ENCODE data around the gene ERCC5. TPM values are rescaled to one million over a fixed set of nuclear protein-coding genes. Genes with fewer than 3 reads are reported as not detected.

The ERCC5 gene
- total RNA-seq, 4 donors from 2014 or later = 51.5 to 73.0 (median 55.1) TPM

GRCh38 chr13:102863590-102863989 is 17.8 kb downstream of the ERCC5 start:
- 59 to 75% methylated on average over 4 of the region's 4 CpGs for WGBS, 2 donors
- intact Hi-C loops (cut with DNase I; ENCODE audit: low total_unique reads) = no loop called here
- no peak overlapping the region for H3K4me3 ChIP-seq (ENCODE audit: low read depth, poor library complexity, severe bottlenecking)
- TF ChIP-seq POLR2A (IDR thresholded peaks at IDR 0.05) (no peak), CTCF (IDR thresholded peaks at IDR 0.05) (no peak)
- no peak for DNase-seq (ENCODE audit: low spot score in 2 of 2)

GRCh38 chr13:102868366-102868936 is 22.6 kb downstream of the ERCC5 start:
- intact Hi-C loops (cut with DNase I; ENCODE audit: low total_unique reads) = no loop called here
- 85 to 92% methylated on average over 5 of the region's 5 CpGs for WGBS, 2 donors

GRCh38 chr13:102869948-102870676 is 24.3 kb downstream of the ERCC5 start:
- WGBS, 2 donors = 53 to 55% methylated on average over 5 of the region's 5 CpGs
- H3K4me3 ChIP-seq (ENCODE audit: low read depth, poor library complexity, severe bottlenecking) = no peak overlapping the region
- DNase-seq (ENCODE audit: low spot score in 2 of 2) = no peak
- TF ChIP-seq CTCF (IDR thresholded peaks at IDR 0.05) = no peak
- TF ChIP-seq POLR2A (IDR thresholded peaks at IDR 0.05) = no peak
- intact Hi-C loops (cut with DNase I; ENCODE audit: low total_unique reads) = no loop called here

More at GRCh38 chr13:102868366-102868936, 22.6 kb downstream of the ERCC5 start:
- no peak for TF ChIP-seq CTCF (IDR thresholded peaks at IDR 0.05)
- TF ChIP-seq POLR2A (IDR thresholded peaks at IDR 0.05) = no peak
- H3K4me3 ChIP-seq (ENCODE audit: low read depth, poor library complexity, severe bottlenecking) = no peak overlapping the region
- no peak for DNase-seq (ENCODE audit: low spot score in 2 of 2)

GRCh38 chr13:102870677-102871415 is 25.0 kb downstream of the ERCC5 start:
- DNase-seq (ENCODE audit: low spot score in 2 of 2) = no peak
- TF ChIP-seq CTCF (IDR thresholded peaks at IDR 0.05) (no peak), POLR2A (IDR thresholded peaks at IDR 0.05) (no peak)

GRCh38 chr13:102872131-102872530 is 26.3 kb downstream of the ERCC5 start:
- TF ChIP-seq CTCF (IDR thresholded peaks at IDR 0.05) = no peak
- TF ChIP-seq POLR2A (IDR thresholded peaks at IDR 0.05) = no peak
- H3K4me3 ChIP-seq (ENCODE audit: low read depth, poor library complexity, severe bottlenecking) = no peak overlapping the region
- DNase-seq (ENCODE audit: low spot score in 2 of 2) = no peak
- intact Hi-C loops (cut with DNase I; ENCODE audit: low total_unique reads) = no loop called here
- WGBS, 2 donors = 93 to 94% methylated on average over 7 of the region's 7 CpGs

More at GRCh38 chr13:102870677-102871415, 25.0 kb downstream of the ERCC5 start:
- WGBS, 2 donors = 54 to 55% methylated on average over 22 of the region's 22 CpGs
- intact Hi-C loops (cut with DNase I; ENCODE audit: low total_unique reads) = no loop called here
- H3K4me3 ChIP-seq (ENCODE audit: low read depth, poor library complexity, severe bottlenecking) = no peak overlapping the region
